HUES48 (cell line): ENCODE data around the gene ZNF646.

Experiments
- H3K27ac ChIP-seq: one replicate; pipeline ENCODE4 v1.7.0; 2013; ENCODE audit warnings: low read depth, low read length, inconsistent platforms
- H3K27me3 ChIP-seq: 2 replicates; pipeline ENCODE4 v1.6.1; 2013; ENCODE audit warnings: mild to moderate bottlenecking, low read length; ENCODE audit not compliant: control insufficient read depth, insufficient read depth
- H3K36me3 ChIP-seq: 2 replicates; pipeline ENCODE4 v1.6.1; 2013; ENCODE audit warnings: low read length; ENCODE audit not compliant: control insufficient read depth, insufficient read depth
- H3K4me1 ChIP-seq: 2 replicates; pipeline ENCODE4 v1.6.1; 2013; ENCODE audit warnings: mild to moderate bottlenecking, low read length; ENCODE audit not compliant: control insufficient read depth, insufficient read depth
- H3K4me3 ChIP-seq: 2 replicates; pipeline ENCODE4 v1.5.1; 2013; ENCODE audit warnings: mild to moderate bottlenecking, low read depth, low read length
- H3K9ac ChIP-seq: 2 replicates; pipeline ENCODE4 v1.6.1; 2013; ENCODE audit warnings: mild to moderate bottlenecking, low read depth, low read length, moderate library complexity
- H3K9me3 ChIP-seq: 2 replicates; pipeline ENCODE4 v1.6.1; 2013; ENCODE audit warnings: low read length; ENCODE audit not compliant: control insufficient read depth, insufficient read depth

The ZNF646 gene

DNA sequence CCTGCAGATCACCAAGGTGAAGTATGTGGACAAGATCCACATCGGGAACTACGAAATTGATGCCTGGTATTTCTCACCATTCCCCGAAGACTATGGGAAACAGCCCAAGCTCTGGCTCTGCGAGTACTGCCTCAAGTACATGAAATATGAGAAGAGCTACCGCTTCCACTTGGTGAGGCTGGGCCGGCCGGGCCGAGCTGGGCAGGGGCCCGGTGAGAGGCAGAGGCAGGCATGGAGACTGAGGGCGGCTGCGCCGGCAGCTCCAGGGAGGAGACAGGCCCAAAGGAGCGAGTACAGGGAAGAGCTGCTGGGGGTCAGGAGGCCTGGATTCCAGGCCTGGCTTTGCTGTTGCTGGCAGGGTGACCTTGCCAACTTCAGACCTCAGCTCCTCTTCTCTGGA lies 53.0 kb downstream of the ZNF646 start:
- Histone ChIP-seq H3K27me3 (no peaks in the 10 kb centered on the region), H3K27ac (no peak overlapping the region), H3K9ac (no peak overlapping the region), H3K9me3 (no peaks in the 10 kb centered on the region), H3K36me3 (peaks cover 29% of the 10 kb centered on the region), H3K4me1 (peaks cover 9% of the 10 kb centered on the region; the same call in 1 of the 2 replicates), H3K4me3 (no peak overlapping the region)

DNA sequence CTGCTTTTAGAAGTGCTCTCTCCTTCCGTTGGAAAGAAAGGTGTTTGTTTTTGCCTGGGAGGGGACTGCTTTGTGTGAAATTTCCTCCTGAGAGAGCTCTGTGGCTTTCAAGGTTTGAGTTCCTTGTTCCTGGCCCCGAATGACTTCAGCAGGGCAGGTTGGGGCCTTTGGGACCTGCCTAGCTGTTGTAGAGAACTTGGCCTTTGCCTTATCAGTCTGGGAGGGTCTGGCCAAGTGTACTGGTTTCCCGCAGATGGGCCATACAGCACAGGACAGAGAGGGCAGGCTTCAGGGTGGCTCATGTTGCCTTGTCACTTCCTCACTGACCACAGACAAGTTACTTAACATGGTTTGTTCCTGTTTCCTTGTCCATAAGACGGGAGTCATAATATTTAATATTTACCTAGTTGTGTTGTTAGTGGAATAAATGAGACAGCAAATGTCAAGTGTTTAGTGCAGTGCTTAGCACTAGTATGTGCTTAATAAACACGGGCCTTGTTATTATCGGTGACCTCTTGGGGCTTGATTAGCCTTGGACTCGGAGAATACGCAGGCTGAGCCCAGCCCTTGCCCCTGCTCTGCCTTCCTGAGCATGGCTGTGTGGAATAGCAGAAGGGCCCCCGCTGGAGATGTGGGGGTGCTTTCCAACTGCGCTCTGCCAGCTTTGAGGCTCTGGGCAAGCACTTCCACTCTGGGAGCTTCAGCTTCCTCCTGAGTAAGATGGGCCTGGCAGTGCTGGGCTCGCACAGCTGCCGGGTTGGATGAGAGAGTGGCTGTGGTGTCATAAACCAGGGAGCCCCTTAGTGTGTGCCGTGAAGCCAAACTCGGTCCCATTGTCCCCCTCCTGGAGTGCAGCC lies 54.7 kb downstream of the ZNF646 start:
- Histone ChIP-seq H3K27me3 (no peaks in the 10 kb centered on the region), H3K36me3 (peaks cover 34% of the 10 kb centered on the region), H3K9ac (no peak overlapping the region), H3K4me1 (peaks cover 18% of the 10 kb centered on the region), H3K4me3 (no peak overlapping the region), H3K27ac (no peak overlapping the region), H3K9me3 (no peaks in the 10 kb centered on the region)

DNA sequence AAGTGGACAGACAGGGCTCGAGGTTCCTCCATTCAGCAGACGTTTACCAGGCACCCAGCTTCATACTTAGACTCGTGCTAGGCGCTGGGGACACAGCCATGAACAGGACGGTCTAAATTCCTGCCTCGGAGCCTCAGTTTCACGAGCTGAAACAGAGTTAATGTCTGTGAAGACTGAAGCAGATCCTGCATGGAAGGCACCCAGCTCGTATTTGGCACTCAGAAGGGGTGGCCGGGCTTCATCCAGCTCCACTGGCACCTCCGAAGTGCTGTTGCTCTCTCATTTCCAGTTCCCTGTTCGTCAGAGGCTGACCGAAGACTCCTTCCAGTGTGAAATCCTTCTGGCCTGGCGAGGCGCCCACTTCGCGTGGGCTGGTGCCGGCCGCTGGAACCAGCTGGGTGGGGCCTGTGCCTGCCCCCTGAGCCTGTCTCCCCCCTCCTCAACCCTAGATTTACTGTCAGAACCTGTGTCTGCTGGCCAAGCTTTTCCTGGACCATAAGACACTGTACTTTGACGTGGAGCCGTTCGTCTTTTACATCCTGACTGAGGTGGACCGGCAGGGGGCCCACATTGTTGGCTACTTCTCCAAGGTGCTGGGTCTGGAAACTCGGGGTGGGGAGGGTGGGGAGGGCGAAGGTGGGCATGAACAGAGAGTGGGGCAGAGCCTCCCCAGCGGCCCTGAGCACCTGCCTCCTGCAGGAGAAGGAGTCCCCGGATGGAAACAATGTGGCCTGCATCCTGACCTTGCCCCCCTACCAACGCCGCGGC lies 55.5 kb downstream of the ZNF646 start:
- Histone ChIP-seq H3K4me1 (peaks cover 25% of the 10 kb centered on the region), H3K4me3 (no peak overlapping the region), H3K9me3 (no peaks in the 10 kb centered on the region), H3K27ac (no peak overlapping the region), H3K36me3 (peaks cover 31% of the 10 kb centered on the region), H3K9ac (no peak overlapping the region), H3K27me3 (no peaks in the 10 kb centered on the region)

DNA sequence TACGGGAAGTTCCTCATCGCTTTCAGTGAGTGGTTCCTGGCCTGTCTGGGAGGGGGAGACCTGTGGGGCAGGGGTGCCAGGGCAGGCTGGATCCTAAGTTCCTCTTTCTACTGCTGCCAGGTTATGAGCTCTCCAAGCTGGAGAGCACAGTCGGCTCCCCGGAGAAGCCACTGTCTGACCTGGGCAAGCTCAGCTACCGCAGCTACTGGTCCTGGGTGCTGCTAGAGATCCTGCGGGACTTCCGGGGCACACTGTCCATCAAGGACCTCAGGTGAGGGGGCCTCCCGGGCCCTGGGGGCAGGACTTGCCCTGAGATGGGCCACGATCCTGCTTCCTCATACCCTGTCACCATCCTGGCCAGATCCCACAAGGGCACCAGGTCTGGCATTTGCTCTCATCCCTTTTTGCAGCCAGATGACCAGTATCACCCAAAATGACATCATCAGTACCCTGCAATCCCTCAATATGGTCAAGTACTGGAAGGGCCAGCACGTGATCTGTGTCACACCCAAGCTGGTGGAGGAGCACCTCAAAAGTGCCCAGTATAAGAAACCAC lies 56.2 kb downstream of the ZNF646 start:
- no peaks in the 10 kb centered on the region for H3K27me3 ChIP-seq
- no peak overlapping the region for H3K4me3 ChIP-seq
- no peak overlapping the region for H3K27ac ChIP-seq
- no peaks in the 10 kb centered on the region for H3K9me3 ChIP-seq
- H3K9ac ChIP-seq, result no peak overlapping the region
- peaks cover 25% of the 10 kb centered on the region for H3K4me1 ChIP-seq
- peaks cover 31% of the 10 kb centered on the region for H3K36me3 ChIP-seq

DNA sequence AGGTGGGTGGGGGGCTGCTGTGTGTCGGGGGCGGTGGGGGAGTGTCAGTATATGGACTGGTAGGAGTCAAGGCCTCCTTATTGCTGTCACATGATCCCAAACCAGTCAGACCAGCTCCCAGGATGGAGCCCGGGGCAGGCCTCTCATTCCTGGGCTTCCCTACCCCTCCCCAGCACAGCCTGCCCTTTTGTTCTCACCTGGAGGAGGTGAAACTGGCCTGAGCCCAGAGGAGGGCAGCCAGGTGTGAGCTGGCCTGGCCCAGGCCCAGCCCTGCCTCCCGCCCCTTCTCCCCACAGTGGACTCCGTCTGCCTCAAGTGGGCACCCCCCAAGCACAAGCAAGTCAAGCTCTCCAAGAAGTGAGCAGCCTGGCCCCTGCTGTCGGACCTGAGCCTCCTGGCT lies 56.7 kb downstream of the ZNF646 start:
- Histone ChIP-seq H3K27me3 (no peaks in the 10 kb centered on the region), H3K4me3 (no peak overlapping the region), H3K9ac (no peak overlapping the region), H3K27ac (peak overlapping the region; percentile 57), H3K36me3 (peaks cover 31% of the 10 kb centered on the region), H3K9me3 (no peaks in the 10 kb centered on the region), H3K4me1 (peaks cover 27% of the 10 kb centered on the region)

DNA sequence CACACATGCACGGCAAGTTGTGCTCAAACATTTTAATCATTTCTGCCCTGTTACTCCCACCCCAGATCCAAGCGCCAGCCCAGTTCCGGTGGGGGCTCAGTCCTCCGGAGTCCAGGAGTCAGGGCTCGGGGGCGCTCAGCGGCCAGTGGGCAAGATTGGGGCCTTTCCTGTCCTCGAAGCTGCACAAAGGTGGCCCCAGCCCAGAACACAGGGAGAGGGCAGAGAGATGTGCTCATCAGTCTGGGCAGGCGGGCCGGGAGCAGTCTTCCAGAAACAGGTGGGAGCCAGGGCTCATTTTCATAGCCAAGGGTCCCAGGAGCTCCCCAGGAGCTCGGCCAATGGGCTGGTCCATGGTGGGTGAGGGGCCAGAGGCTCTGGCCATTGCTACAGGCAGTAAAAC lies 57.2 kb downstream of the ZNF646 start:
- peaks cover 30% of the 10 kb centered on the region for H3K4me1 ChIP-seq

DNA sequence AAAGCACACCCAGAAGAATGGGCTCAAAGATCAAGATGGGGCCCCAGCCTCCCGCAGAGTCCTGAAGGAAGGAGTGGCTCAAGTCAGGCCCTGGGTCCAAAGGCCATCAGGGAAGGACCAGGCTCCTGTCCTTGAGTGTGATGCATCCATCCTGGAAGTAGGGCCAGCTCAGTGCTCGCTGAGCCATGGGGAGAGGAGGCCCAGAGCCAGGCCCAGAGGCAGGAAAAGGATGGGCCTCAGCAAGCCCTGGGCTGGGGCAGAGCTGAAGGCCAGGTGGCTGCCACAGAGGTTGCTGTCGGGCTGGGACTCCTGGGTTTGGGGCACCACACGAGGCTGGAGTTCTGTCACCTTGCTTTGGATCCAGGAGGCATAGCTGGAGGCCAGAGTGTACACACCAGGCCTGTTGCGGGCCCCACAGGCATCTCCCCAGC lies 57.6 kb downstream of the ZNF646 start:
- Histone ChIP-seq H3K36me3 (peaks cover 31% of the 10 kb centered on the region), H3K9me3 (no peaks in the 10 kb centered on the region), H3K27me3 (no peaks in the 10 kb centered on the region), H3K27ac (no peak overlapping the region), H3K4me1 (peaks cover 30% of the 10 kb centered on the region), H3K9ac (no peak overlapping the region), H3K4me3 (no peak overlapping the region)

More for the DNA sequence above, 57.2 kb downstream of the ZNF646 start:
- no peak overlapping the region for H3K9ac ChIP-seq
- no peaks in the 10 kb centered on the region for H3K9me3 ChIP-seq
- peak overlapping the region; percentile 57 for H3K27ac ChIP-seq
- H3K36me3 ChIP-seq, result peaks cover 31% of the 10 kb centered on the region
- no peaks in the 10 kb centered on the region for H3K27me3 ChIP-seq
- H3K4me3 ChIP-seq, result no peak overlapping the region

DNA sequence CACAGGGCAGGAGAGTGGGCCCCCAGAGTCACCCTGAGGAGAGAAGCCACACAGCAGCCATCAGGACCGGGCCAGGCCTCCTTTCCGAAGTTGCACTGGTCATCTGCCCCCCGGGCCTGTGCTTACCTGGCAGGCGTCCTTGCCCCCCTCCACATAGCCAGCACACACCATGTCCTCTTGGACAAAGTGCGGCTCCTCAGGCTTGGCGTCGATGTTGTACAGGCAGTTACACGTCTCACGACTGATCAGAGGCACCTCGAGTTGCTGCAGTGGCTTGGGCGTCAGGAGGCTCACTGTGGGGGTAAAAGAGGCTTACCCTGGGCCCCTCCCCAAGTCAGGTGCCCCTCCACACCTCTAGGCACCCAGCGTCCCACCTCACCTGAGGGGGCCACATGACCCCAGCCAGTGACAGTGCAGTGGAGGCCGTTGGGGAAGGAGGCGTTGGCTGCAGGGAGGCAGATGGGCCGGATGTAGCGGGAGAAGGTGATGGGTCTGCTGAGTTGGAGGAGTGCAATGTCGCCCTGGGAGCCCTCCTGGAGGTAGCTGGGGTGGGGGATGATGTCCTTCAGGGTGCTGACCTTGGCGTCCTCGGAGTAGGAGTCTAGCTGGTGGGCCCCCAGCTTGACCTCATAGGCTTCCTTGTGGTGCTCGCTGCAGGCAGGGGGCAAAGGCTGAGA lies 58.2 kb downstream of the ZNF646 start:
- Histone ChIP-seq H3K27me3 (no peaks in the 10 kb centered on the region), H3K4me3 (no peak overlapping the region), H3K27ac (no peak overlapping the region), H3K4me1 (peaks cover 30% of the 10 kb centered on the region), H3K36me3 (peaks cover 30% of the 10 kb centered on the region), H3K9ac (no peak overlapping the region), H3K9me3 (no peaks in the 10 kb centered on the region)

DNA sequence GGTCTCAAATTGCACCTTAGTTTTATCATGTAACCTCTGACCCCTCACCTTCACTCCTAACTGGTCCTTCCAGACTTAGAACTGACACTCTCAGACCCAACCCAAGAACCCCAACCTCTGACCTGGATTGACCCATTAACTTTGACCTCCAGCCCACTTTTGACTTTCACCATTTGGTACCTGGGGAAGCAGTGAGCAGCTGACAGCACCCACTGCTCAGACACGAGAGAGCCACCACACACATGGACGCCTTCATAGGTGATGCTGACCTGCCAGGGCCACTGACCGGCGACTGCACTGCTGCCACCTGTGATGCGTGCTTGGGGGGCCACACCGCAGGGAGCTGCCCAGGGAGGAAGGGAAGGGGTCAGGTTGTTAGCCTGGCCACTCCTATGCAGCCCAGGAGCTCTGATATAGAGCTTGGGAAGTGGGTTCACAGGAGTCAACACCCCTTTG lies 58.9 kb downstream of the ZNF646 start:
- Histone ChIP-seq H3K9me3 (no peaks in the 10 kb centered on the region), H3K4me1 (peaks cover 30% of the 10 kb centered on the region), H3K27ac (no peak overlapping the region), H3K9ac (no peak overlapping the region), H3K36me3 (peaks cover 25% of the 10 kb centered on the region), H3K4me3 (no peak overlapping the region), H3K27me3 (no peaks in the 10 kb centered on the region)
